Muscle of arm (tissue), 12 donors: ENCODE measurements around the gene ANKS6. TPM values are rescaled to one million over a fixed set of nuclear protein-coding genes. Genes with fewer than 3 reads are reported as not detected.

ENCODE experiments used
- DNase-seq: peaks from one replicate; pipeline ENCODE4 v3.0.0-alpha.2; 2013
- polyA plus RNA-seq, 12 donors: library from polyadenylated mRNA; unstranded; fragments of 120-200 nt; gene quantifications; one replicate each; pipeline ENCODE4 v1.2.1, GENCODE V29; 2013; ENCODE audit not compliant: insufficient read length in 12 of 12

ANKS6 gene
- polyA plus RNA-seq, 12 donors, result 7.8 to 17.4 (median 11.9) TPM; not detected in 1

- DNase-seq, result no peak
Observed at GRCh38 chr9:98791608-98792490, 4.5 kb downstream of the ANKS6 start.

DNA sequence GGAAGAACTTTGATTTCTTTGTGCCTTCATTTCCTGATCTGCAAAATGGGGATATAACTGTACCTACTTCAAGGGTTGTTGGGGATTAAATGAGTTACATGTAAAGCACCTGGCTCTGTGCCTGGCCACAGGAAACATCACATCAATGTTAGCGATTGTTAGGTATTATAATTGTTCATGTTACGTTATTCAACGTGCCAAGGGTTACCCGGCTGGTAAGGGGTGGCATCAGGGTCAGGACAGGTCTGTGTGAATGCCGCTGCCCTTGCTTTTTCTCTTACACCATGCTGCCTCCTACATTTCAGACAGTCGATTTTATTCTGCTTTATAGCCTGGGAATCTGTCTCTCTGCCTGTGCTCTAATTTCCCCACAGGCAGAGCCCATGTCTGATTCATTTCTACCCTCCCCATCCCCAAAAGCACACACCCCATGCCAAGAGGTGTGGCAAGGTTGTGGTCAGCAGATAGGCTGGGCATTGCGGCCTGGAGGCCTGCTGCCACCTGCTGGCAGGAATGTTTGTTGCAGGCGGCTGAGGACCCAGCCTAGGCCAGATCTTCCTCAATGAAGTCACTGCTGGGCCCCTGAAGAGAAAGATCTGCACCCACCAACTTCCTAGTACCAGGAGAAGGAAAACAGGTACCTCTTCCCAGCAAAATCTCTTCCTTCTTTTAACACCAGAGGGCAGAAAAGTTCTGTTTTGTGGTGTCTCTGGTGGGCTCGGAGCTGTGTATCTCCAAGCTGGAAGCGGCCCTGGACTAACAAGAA lies 5.3 kb downstream of the ANKS6 start:
- peak; percentile 82 for DNase-seq

GRCh38 chr9:98790134-98790841 lies 6.1 kb downstream of the ANKS6 start:
- no peak for DNase-seq

GRCh38 chr9:98789483-98790133 lies 6.7 kb downstream of the ANKS6 start:
- no peak for DNase-seq

GRCh38 chr9:98787766-98788335 lies 8.5 kb downstream of the ANKS6 start:
- DNase-seq, result no peak

DNA sequence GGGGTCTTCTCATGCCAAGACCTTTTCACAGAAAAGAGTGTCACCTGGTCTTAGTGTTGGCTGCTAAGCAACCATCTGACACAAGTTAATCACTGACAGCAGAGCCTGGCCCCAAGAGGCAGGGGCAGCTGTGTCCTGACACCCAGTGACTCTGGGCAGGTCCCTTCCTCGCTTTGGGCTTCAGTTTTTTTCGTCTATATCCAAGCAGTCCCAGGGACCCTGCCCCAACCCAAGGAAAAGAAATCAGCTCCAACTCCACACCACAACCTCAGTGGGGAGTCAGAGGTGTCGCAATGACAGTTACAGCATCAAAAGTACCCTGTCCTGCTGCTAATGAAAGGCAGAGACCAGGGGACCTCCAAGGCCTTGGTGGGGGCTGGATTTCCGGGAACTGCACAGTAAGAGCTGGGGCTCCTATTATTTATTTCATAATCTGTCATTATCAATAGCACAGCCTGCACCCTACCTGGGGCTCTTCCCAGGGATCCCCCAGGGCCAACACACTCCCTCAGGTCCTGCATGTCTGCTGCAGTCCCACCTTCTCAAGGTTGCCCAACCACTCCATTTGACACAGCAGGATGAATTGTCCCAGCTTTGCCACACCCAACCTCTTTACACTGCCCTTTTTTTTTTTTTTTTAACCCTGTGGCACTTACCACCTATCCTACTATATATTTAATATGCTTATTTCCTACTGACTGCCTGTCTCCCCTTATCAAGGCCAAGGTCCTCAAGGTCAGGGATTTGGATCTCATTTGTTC lies 9.4 kb downstream of the ANKS6 start:
- DNase-seq, result no peak

DNA sequence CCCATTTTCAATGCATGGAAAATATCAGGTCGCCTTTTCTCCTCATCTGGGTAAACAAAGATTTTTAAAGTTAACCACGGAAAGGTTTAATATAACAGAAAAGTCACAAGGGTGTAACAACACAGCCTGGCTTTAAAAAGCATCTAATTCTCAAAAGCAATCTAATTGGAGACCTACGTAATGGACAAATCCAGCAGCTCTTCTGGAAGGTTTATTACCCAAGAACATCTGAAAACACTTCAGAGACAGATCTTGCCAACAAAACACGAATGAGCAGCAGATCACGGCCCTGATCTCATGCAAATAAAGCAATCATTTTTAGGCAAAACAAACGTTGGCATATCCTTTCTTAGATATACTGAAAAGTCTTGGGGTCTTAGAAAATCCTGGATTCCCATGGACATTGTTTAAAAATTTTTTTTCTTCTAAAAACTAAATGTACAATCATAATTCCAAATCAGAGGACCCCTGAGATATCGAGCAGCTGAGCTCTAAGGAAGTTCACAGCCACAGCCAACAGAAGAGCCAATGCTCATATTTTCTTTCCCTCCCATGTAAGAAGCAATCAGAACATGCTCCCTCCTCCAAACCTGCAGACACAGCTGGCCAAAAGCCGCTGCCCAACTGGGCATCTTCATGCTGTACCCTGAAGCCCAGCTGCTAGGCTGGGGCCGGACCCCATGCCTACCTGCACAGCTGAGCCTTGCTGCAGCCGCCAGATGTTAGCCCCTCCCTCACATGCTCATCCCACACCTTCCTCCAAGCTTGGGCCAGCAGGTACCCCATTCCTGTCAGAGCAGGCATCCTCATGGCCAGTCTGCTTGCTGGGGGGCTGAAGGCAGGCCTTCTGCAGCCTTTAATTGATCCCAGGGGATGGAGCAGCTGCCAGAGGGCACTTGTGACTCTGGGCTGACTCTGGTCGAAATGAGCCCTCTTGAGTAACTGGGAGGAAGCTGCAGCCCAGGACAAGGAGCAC lies 11.2 kb downstream of the ANKS6 start:
- DNase-seq, result peak; percentile 72

GRCh38 chr9:98783518-98784226 lies 12.7 kb downstream of the ANKS6 start:
- no peak for DNase-seq

DNA sequence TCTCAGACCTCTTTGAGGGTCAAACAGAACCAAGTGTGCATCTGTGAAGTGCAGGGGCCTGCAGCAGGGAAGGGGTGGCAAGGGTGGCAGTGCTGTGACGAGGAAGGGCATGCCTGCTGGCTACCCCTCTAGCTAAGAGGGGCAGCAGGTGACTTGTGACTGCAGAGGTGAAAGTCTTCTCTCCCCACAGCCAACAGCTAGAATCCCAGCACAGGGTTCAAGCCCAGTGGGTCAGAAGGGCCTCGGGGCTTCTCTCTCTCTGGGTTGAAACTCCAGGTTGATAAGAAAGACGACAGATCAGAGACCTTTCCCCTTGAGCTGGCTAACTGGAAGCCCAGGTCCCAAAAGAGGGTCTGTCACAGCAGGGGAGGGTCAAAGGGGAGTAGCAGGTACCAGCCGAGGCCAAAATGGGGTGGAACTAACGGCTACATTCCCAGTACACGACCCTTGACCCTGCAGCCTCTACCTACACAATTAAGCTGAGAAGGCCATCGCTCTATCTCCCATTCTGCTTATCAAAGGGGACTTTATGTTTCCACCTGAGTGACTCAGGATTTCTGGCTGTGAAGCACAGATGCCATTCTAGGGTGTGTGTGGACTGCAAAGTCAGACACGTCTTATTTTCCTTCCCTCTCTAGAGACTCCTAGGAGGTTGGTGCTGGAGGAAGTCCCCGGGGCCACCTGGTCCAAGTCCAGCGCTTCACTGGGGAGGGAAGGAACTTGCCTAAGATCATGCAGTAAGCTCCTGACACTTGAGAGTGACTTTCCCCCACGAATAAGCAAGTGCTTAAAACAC lies 14.6 kb downstream of the ANKS6 start:
- DNase-seq, result no peak

DNA sequence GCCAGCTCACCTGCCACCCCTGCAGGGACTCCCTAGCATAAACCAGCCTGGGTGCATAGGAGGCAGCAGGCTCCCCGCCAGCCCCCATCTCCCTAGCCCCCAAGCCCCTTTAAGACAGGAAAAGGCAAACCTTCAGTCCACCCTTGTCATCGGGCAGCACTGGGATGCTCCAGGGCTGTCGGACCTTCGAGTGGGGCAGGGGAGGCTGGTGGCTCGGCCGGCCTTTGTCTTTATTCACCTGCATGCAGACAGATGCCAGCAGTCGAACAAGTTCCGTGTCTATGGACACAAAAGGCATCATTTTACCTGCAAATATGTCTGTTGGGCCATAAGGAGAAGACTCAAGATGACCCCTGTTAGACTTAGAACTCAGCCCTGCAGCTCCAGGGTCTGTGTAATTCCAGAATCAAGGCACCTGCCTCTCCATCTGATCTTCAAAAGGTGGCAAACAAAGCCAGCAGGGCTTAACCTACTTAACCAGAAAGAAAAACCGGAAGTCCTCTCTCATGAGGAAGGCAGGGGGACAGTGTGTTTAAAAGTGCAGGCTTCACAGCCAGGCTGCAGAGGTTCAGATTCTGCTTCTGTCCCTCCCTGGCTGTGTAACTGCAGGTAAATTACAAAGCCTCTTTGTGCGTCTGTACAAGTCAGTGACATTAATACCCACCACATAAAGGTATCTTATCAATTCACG lies 16.2 kb downstream of the ANKS6 start:
- no peak for DNase-seq

GRCh38 chr9:98778711-98779530 lies 17.4 kb downstream of the ANKS6 start:
- DNase-seq, result no peak

GRCh38 chr9:98778251-98778650 lies 18.1 kb downstream of the ANKS6 start:
- DNase-seq, result no peak

DNA sequence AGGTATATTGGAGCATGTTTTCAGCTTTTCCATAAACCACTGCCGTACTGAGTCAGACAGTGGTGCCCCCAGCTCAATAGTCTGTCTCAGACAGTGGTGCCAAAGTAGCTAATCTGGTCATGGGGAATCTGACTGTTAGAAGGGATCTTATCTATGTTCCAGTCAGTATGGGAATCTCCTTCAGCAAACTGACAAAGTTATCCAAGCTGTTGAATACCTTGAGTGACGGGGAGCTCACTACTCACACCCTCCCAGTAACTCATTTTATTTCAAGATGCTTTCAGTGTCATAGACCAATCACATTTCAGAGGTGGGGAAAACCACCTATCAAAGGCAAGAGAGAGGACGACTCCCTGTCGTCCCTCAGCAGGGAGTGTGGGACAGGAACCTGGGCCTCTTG lies 18.7 kb downstream of the ANKS6 start:
- DNase-seq, result no peak

GRCh38 chr9:98775831-98776441 lies 20.4 kb downstream of the ANKS6 start:
- DNase-seq, result peak; percentile 60

GRCh38 chr9:98774746-98775145 lies 21.6 kb downstream of the ANKS6 start:
- DNase-seq, result no peak

DNA sequence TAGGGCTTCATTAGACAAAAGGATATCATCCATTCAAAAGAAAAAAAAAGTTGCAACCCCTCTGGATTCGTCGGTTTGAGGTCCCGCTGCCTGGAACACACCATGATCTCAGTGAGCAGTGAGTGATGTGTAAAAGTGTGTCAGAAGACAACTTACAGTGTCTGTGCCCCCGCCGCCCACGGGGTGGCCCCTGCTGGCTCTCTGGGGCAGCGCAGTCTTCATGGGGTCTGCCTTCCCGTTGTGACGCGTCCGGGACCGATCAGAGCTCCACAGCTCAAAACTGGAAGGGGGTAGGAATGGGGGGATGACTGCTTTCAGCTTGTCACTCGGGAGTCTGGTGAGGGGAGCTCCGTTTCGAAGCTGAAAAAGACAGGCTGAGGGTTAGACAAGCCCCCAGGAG lies 22.6 kb downstream of the ANKS6 start:
- DNase-seq, result no peak
